Loucy (cell line): Measurements from ENCODE around the gene NXPH1.

Experiments
- H2AFZ ChIP-seq: fragments of 200-600 bp; sonication (generic); 2 replicates; pipeline ENCODE4 v1.6.0; 2016; ENCODE audit warnings: antibody characterized with exemption, mild to moderate bottlenecking, low read length, moderate library complexity
- H3F3A ChIP-seq: fragments of 200-600 bp; 2 replicates; pipeline ENCODE4 v1.6.0; 2016; ENCODE audit warnings: antibody characterized with exemption, low read depth, mild to moderate bottlenecking
- H3K27me3 ChIP-seq: fragments of 200-600 bp; sonication (generic); 2 replicates; pipeline ENCODE4 v1.6.1; 2014; ENCODE audit warnings: low read length, mild to moderate bottlenecking; ENCODE audit not compliant: insufficient read depth, poor library complexity, severe bottlenecking
- H3K36me3 ChIP-seq: fragments of 200-600 bp; sonication (generic); 2 replicates; pipeline ENCODE4 v1.6.1; 2016; ENCODE audit warnings: low read length; ENCODE audit not compliant: insufficient read depth
- H3K4me1 ChIP-seq: fragments of 200-600 bp; sonication (generic); 2 replicates; pipeline ENCODE4 v1.5.1; 2014; ENCODE audit warnings: low read length, mild to moderate bottlenecking; ENCODE audit not compliant: insufficient read depth, poor library complexity, severe bottlenecking
- H3K4me2 ChIP-seq: fragments of 200-600 bp; sonication (generic); 2 replicates; pipeline ENCODE4 v1.6.0; 2014; ENCODE audit warnings: antibody characterized with exemption, low read length, low read depth, mild to moderate bottlenecking; ENCODE audit not compliant: poor library complexity, severe bottlenecking
- H3K4me3 ChIP-seq: fragments of 200-600 bp; sonication (generic); 2 replicates; pipeline ENCODE4 v1.5.1; 2014; ENCODE audit warnings: low read length, mild to moderate bottlenecking, mixed read lengths; ENCODE audit not compliant: poor library complexity, severe bottlenecking
- H3K79me2 ChIP-seq: fragments of 200-600 bp; sonication (generic); 2 replicates; pipeline ENCODE4 v1.6.1; 2014; ENCODE audit warnings: low read length; ENCODE audit not compliant: insufficient read depth
- H3K9ac ChIP-seq: fragments of 200-600 bp; sonication (generic); 2 replicates; pipeline ENCODE4 v1.6.0; 2014; ENCODE audit warnings: mild to moderate bottlenecking, low read depth, low read length, moderate library complexity; ENCODE audit not compliant: poor library complexity, severe bottlenecking
- H3K9me2 ChIP-seq: fragments of 200-600 bp; sonication (generic); replicated peaks from 2 replicates; pipeline ENCODE4 v1.6.1; 2016; ENCODE audit warnings: low read depth, low read length, mixed read lengths
- H3K9me3 ChIP-seq: fragments of 200-600 bp; sonication (generic); 2 replicates; pipeline ENCODE4 v1.6.1; 2014; ENCODE audit warnings: mild to moderate bottlenecking, antibody characterized with exemption, low read length, low read depth; ENCODE audit not compliant: insufficient read depth
- H4K20me1 ChIP-seq: fragments of 200-600 bp; sonication (generic); 2 replicates; pipeline ENCODE4 v1.6.0; 2014; ENCODE audit warnings: antibody characterized with exemption, low read length, mild to moderate bottlenecking; ENCODE audit not compliant: insufficient read depth, poor library complexity, severe bottlenecking
- EZH2phosphoT487 ChIP-seq: fragments of 200-600 bp; IDR thresholded peaks from 2 replicates; pipeline ENCODE4 v1.6.1; 2018; ENCODE audit warnings: antibody characterized with exemption, mild to moderate bottlenecking, moderate library complexity, borderline replicate concordance
- TF ChIP-seq, protein P1 (sequence below): fragments of 200-600 bp; sonication (generic); conservative IDR thresholded peaks from 2 replicates; pipeline ENCODE4 v1.5.1; 2014; ENCODE audit warnings: mild to moderate bottlenecking, antibody characterized with exemption, low read length

Gene NXPH1

DNA sequence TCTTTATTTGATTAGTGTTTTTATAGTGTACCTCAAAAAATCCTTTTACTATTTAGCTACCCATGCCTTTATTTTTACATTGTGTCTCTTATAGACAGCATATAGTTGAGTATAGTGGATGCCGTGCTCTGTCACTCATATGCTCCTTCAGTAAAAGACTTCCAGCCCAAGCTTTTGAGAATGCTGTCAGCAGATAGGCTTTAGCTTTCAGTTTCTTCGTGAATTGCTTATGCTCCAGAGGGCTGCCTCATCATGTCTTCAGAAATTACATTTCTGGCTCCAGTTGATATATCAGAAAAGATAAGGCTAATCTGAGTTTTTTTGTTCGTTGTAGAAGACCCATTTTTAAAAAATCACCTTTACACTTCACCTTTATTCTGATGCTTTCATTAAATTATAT, 332.0 kb downstream of the NXPH1 start:
- H4K20me1 ChIP-seq, result no peaks in the 10 kb centered on the region
- H3K27me3 ChIP-seq, result no peaks in the 10 kb centered on the region
- no peaks in the 10 kb centered on the region for H3K79me2 ChIP-seq
- no peak overlapping the region for H3K9ac ChIP-seq
- no peaks in the 10 kb centered on the region for H3F3A ChIP-seq
- H2AFZ ChIP-seq, result no peak overlapping the region
- no peak overlapping the region for H3K4me2 ChIP-seq
- H3K9me2 ChIP-seq, result no peaks in the 10 kb centered on the region
- H3K36me3 ChIP-seq, result no peaks in the 10 kb centered on the region
- no peak for TF ChIP-seq EZH2phosphoT487
- TF ChIP-seq, protein P1, sequence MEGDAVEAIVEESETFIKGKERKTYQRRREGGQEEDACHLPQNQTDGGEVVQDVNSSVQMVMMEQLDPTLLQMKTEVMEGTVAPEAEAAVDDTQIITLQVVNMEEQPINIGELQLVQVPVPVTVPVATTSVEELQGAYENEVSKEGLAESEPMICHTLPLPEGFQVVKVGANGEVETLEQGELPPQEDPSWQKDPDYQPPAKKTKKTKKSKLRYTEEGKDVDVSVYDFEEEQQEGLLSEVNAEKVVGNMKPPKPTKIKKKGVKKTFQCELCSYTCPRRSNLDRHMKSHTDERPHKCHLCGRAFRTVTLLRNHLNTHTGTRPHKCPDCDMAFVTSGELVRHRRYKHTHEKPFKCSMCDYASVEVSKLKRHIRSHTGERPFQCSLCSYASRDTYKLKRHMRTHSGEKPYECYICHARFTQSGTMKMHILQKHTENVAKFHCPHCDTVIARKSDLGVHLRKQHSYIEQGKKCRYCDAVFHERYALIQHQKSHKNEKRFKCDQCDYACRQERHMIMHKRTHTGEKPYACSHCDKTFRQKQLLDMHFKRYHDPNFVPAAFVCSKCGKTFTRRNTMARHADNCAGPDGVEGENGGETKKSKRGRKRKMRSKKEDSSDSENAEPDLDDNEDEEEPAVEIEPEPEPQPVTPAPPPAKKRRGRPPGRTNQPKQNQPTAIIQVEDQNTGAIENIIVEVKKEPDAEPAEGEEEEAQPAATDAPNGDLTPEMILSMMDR, result no peak
- no peaks in the 10 kb centered on the region for H3K4me1 ChIP-seq
- H3K4me3 ChIP-seq, result no peak overlapping the region
- no peaks in the 10 kb centered on the region for H3K9me3 ChIP-seq

DNA sequence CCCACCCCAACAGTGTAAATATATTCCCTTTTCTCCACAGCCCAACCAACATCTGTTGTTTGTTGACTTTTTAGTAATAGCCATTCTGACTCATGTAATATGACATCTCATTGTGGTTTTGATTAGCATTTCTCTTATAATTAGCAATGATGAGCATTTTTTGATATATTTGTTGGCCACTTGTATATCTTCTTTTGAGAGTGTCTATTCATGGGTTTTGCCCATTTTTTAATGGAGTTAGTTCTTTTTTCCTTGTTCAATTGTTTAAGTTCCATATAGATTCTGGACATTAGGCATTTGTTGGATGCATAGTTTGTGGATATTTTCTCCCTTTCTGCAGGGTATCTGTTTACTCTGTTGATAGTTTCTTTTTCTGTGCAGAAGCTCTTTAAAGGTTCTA, 340.1 kb downstream of the NXPH1 start:
- H3F3A ChIP-seq, result no peaks in the 10 kb centered on the region
- H4K20me1 ChIP-seq, result no peaks in the 10 kb centered on the region
- H3K9me3 ChIP-seq, result no peaks in the 10 kb centered on the region
- no peak overlapping the region for H3K4me3 ChIP-seq
- H3K36me3 ChIP-seq, result no peaks in the 10 kb centered on the region
- H3K79me2 ChIP-seq, result no peaks in the 10 kb centered on the region
- TF ChIP-seq, protein P1, result no peak
- TF ChIP-seq EZH2phosphoT487, result no peak
- no peak overlapping the region for H3K4me2 ChIP-seq
- H3K27me3 ChIP-seq, result no peaks in the 10 kb centered on the region
- no peaks in the 10 kb centered on the region for H3K4me1 ChIP-seq
- H3K9me2 ChIP-seq, result no peaks in the 10 kb centered on the region
- H2AFZ ChIP-seq, result no peak overlapping the region
- H3K9ac ChIP-seq, result no peak overlapping the region

DNA sequence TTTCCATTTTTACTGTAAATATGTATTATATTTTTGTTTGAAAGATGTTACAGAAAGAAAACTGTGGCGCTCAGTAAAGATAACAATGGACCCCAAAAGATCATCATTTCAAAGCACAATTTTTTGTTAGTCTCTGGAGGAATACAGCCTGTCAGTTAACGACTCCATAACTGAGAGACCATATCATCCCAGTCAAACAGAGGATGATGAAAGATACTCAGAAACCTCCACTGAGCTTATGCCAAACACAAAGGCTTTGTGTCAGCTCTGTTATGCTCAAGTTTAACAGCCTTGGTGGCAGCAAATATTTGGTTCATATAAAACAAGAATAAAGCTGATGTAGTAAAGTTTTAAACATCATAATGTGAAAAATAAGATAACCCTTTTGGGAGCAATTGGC, 345.1 kb downstream of the NXPH1 start:
- Histone ChIP-seq H2AFZ (no peak overlapping the region), H3K27me3 (no peaks in the 10 kb centered on the region)
- TF ChIP-seq, protein P1, result no peak
- TF ChIP-seq EZH2phosphoT487, result no peak

More for the DNA sequence above, 345.1 kb downstream of the NXPH1 start:
- Histone ChIP-seq H3K36me3 (no peaks in the 10 kb centered on the region), H3K4me1 (no peaks in the 10 kb centered on the region), H4K20me1 (no peaks in the 10 kb centered on the region), H3K9me3 (no peaks in the 10 kb centered on the region), H3K9me2 (no peaks in the 10 kb centered on the region), H3K4me2 (no peak overlapping the region), H3K79me2 (no peaks in the 10 kb centered on the region), H3F3A (no peaks in the 10 kb centered on the region), H3K4me3 (no peak overlapping the region), H3K9ac (no peak overlapping the region)
